Stimulated activated CD8-positive, alpha-beta memory T cell treated with anti-CD3 and anti-CD28 coated beads, Interleukin-4, amount 100 ng/mL, for 24 hours (primary cell): ENCODE results near the gene NARF.

Experiments used
- DNase-seq: peaks from one replicate; pipeline ENCODE4 v3.0.0-alpha.2; 2020; ENCODE audit warnings: low read depth

NARF gene

GRCh38 chr17:82433560-82434215 lies 24.9 kb upstream of the NARF start:
- no peak for DNase-seq

GRCh38 chr17:82434216-82434565 lies 24.4 kb upstream of the NARF start:
- DNase-seq, result peak; percentile 18

- DNase-seq, result no peak
Observed at GRCh38 chr17:82435103-82435502, 23.4 kb upstream of the NARF start.

GRCh38 chr17:82435601-82436583 lies 22.6 kb upstream of the NARF start:
- DNase-seq, result no peak

- no peak for DNase-seq
Observed at GRCh38 chr17:82436601-82437324, 21.8 kb upstream of the NARF start.

- no peak for DNase-seq
Observed at GRCh38 chr17:82437325-82437668, 21.2 kb upstream of the NARF start.

GRCh38 chr17:82438401-82439193 lies 19.9 kb upstream of the NARF start:
- no peak for DNase-seq

- no peak for DNase-seq
Observed at GRCh38 chr17:82439194-82439828, 19.2 kb upstream of the NARF start.

- DNase-seq, result no peak
Observed at GRCh38 chr17:82439829-82440365, 18.6 kb upstream of the NARF start.

- DNase-seq, result no peak
Observed at GRCh38 chr17:82440469-82440981, 18.0 kb upstream of the NARF start.

GRCh38 chr17:82440991-82441627 lies 17.4 kb upstream of the NARF start:
- DNase-seq, result no peak

- DNase-seq, result no peak
Observed at GRCh38 chr17:82441691-82442487, 16.7 kb upstream of the NARF start.

- no peak for DNase-seq
Observed at GRCh38 chr17:82442643-82443464, 15.7 kb upstream of the NARF start.

GRCh38 chr17:82443465-82444283 lies 14.9 kb upstream of the NARF start:
- DNase-seq, result no peak

- no peak for DNase-seq
Observed at GRCh38 chr17:82444284-82444893, 14.2 kb upstream of the NARF start.

GRCh38 chr17:82444941-82445521 lies 13.5 kb upstream of the NARF start:
- no peak for DNase-seq

- no peak for DNase-seq
Observed at GRCh38 chr17:82445542-82445941, 13.0 kb upstream of the NARF start.
